Measurements from ENCODE around the gene AFTPH. TPM values are rescaled to one million over a fixed set of nuclear protein-coding genes. Genes with fewer than 3 reads are reported as not detected.

The AFTPH gene
- total RNA-seq, 4 donors from 2014 or later: 27.7 to 50.3 (median 38.1) TPM

DNA sequence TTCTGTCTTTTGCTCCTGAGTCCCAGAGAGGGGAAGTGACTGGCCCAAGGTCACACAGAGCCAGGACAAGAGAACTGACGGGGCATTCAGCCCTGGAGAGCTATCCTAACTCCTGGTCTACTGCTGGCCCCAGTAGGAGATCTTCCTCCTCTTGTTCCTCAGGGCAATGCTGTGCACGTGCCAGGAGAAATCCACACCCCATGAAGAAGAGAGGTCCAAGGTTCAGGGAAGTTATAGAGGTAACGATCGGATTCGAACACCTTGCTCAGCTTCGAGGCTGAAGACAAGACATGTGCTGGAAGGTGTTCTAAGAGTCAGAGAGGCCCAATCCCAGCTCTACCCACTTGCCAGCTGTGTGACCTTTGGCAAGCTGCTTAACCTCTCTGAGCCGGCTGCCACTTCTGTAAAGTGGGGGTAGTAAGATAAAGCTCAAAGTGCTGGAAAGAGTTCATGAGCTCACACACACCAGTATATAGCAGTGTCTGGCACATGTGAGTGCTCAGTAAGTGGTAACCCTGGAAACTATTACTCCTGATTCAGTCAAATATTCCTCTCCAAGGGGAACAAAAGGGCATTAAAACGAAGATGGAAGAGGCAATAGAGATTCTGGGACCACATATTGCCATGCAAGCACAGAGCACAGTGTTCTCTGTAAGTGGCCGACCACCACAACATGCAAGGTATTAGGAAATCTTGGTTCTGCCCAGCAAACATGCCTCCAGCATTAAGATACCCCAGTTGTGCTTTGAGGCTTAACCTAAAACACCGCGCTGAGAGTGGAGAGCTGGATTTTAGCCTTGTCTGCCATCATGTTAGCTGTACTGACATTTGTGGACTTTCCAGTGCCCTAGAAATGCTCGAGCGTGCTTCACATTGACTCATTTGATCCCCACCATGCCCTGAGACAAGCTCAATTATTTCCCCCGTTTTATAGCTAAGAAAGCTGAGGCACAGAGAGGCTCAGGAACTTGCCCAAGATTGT lies 104.0 kb downstream of the AFTPH start:
- no peak overlapping the region for H3K4me3 ChIP-seq
- no peaks in the 10 kb centered on the region for H3K27me3 ChIP-seq
- no peak for DNase-seq (ENCODE audit: low spot score in 2 of 2)
- 75 to 78% methylated on average over 14 of the region's 14 CpGs for WGBS, 2 donors
- H3K27ac ChIP-seq: peak overlapping the region in 2 of 4 donors; percentile 71
- TF ChIP-seq CTCF (IDR thresholded peaks at IDR 0.05) (no peak), POLR2A (IDR thresholded peaks at IDR 0.05) (no peak), EP300 (IDR thresholded peaks at IDR 0.05) (no peak)
- no peaks in the 10 kb centered on the region for H3K9me3 ChIP-seq
- H3K4me1 ChIP-seq: peaks cover 0 to 25% (median 0%) of the 10 kb centered on the region in 4 donors
- peaks cover 0 to 16% (median 0%) of the 10 kb centered on the region in 3 donors for H3K36me3 ChIP-seq

DNA sequence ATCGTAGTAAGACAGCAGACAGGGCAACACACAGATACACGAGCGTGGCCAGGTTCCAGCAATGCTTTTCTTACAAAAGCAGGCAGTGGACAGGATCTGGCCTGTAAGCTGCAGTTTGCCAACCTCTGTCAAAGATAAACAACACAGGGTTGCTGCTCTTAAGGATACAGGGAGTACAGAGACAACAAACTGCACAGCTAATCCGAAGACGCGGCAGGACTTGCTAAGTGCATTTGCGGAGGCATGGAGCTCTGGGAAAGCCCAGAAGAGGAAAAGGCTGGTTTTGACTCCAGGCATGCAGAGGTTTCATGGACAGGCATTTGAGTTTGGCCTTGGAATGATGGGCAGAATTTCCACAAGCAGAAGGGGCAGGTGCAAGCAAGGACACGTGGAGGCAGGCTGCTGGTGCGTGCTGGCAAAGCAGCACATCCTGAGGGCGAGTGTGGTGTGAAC lies 105.2 kb downstream of the AFTPH start:
- Histone ChIP-seq H3K27me3 (no peaks in the 10 kb centered on the region), H3K4me3 (no peak overlapping the region), H3K4me1 (peaks cover 0 to 32% (median 3%) of the 10 kb centered on the region in 4 donors), H3K27ac (no peak overlapping the region), H3K9me3 (no peaks in the 10 kb centered on the region), H3K36me3 (peaks cover 0 to 18% (median 0%) of the 10 kb centered on the region in 3 donors)
- TF ChIP-seq CTCF (IDR thresholded peaks at IDR 0.05) (no peak), POLR2A (IDR thresholded peaks at IDR 0.05) (no peak), EP300 (IDR thresholded peaks at IDR 0.05) (no peak)
- WGBS, 2 donors: 79 to 80% methylated on average over 10 of the region's 10 CpGs
- DNase-seq (ENCODE audit: low spot score in 2 of 2): no peak

DNA sequence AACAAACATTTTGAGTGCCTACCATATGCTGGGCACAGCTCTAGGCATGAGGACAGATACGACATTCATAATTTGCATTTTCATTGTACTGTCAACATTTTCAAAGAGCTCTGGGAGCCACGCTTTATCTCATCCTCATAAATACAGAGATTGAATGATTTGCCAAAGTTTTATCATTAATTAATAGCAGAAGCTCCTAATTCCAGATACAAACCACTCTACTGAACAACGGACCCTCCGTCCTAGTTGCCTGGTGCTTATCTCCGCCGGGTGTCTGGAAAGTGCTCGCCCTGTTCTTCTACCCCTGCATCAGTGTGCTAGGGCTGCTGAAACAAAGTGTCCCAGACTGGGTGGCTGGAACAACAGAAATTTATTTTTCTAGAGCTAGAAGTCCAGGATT lies 105.7 kb downstream of the AFTPH start:
- Histone ChIP-seq H3K36me3 (peaks cover 0 to 23% (median 0%) of the 10 kb centered on the region in 3 donors), H3K9me3 (no peaks in the 10 kb centered on the region), H3K4me1 (peaks cover 0 to 37% (median 5%) of the 10 kb centered on the region in 4 donors), H3K27ac (no peak overlapping the region), H3K4me3 (no peak overlapping the region), H3K27me3 (no peaks in the 10 kb centered on the region)
- TF ChIP-seq CTCF (IDR thresholded peaks at IDR 0.05): no peak
- no peak for TF ChIP-seq POLR2A (IDR thresholded peaks at IDR 0.05)
- TF ChIP-seq EP300 (IDR thresholded peaks at IDR 0.05): no peak
- no peak for DNase-seq (ENCODE audit: low spot score in 2 of 2)
- 90 to 96% methylated on average over 7 of the region's 7 CpGs for WGBS, 2 donors

GRCh38 chr2:64630752-64631151 lies 106.6 kb downstream of the AFTPH start:
- no peak for TF ChIP-seq EP300 (IDR thresholded peaks at IDR 0.05)
- no peak for TF ChIP-seq POLR2A (IDR thresholded peaks at IDR 0.05)
- TF ChIP-seq CTCF (IDR thresholded peaks at IDR 0.05): no peak

DNA sequence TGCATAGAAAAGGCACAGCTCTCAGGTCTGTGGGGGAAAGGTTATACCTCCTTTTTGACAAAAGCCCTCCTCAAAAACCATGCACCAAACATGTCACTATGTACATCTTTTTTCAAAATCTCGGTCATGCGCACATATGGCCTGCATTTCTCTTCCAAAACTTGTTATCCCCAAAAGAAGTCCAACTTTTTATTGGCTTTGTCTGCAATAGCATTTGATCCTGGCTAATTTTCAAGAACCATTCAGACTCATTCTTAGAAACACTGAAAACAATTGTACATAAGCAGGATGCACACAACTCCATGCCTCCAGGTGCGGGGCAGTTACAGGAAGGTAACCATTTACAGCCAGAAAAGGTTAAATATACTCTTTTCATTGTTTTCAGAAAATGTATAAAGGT lies 107.6 kb downstream of the AFTPH start:
- no peaks in the 10 kb centered on the region for H3K27me3 ChIP-seq
- peaks cover 0 to 42% (median 3%) of the 10 kb centered on the region in 3 donors for H3K36me3 ChIP-seq
- WGBS, 2 donors: 89 to 95% methylated on average over 3 of the region's 3 CpGs
- H3K4me1 ChIP-seq: peaks cover 0 to 42% (median 6%) of the 10 kb centered on the region in 4 donors
- TF ChIP-seq POLR2A (IDR thresholded peaks at IDR 0.05) (no peak), EP300 (IDR thresholded peaks at IDR 0.05) (no peak), CTCF (IDR thresholded peaks at IDR 0.05) (no peak)
- no peaks in the 10 kb centered on the region for H3K9me3 ChIP-seq
- no peak overlapping the region for H3K4me3 ChIP-seq
- H3K27ac ChIP-seq: no peak overlapping the region
- DNase-seq (ENCODE audit: low spot score in 2 of 2): no peak

More at GRCh38 chr2:64630752-64631151, 106.6 kb downstream of the AFTPH start:
- H3K9me3 ChIP-seq: no peaks in the 10 kb centered on the region
- H3K27me3 ChIP-seq: no peaks in the 10 kb centered on the region
- no peak overlapping the region for H3K27ac ChIP-seq
- WGBS, 2 donors: 89% methylated on average over 10 of the region's 10 CpGs
- peaks cover 0 to 40% (median 5%) of the 10 kb centered on the region in 4 donors for H3K4me1 ChIP-seq
- no peak for DNase-seq (ENCODE audit: low spot score in 2 of 2)
- peaks cover 0 to 32% (median 0%) of the 10 kb centered on the region in 3 donors for H3K36me3 ChIP-seq
- H3K4me3 ChIP-seq: no peak overlapping the region
